HEK293 (cell line): ENCODE data around the gene SNX2.

Experiments used
- CTCF ChIA-PET: fragments of 350-600 bp; formaldehyde crosslinking; extraction: SDS; loops from one replicate; lab custom pipeline; 2021; ENCODE audit warnings: antibody characterized with exemption; lab: Yijun Ruan, JAX
- POLR2A ChIA-PET: fragments of 300-600 bp; formaldehyde crosslinking; extraction: SDS; loops from one replicate; lab custom pipeline; 2020; ENCODE audit warnings: antibody characterized with exemption, inconsistent platforms; lab: Yijun Ruan, JAX
- H3K27ac ChIP-seq: fragments of 200-500 bp; sonication (Bioruptor generic); 2 replicates; pipeline ENCODE4 v1.5.1; 2014; ENCODE audit warnings: low read depth, low read length, control low read depth, inconsistent platforms; ENCODE audit errors: extremely low read depth
- H3K36me3 ChIP-seq, 2 experiments: fragments of 200-500 bp in 1 of 2; sonication (Bioruptor generic) in 1 of 2; 1 replicate in 1 of 2; 2 replicates in 1 of 2; pipeline ENCODE4 v1.5.1; 2014 to 2017; ENCODE audit warnings: inconsistent platforms in 2 of 2, low read length in 2 of 2; ENCODE audit not compliant: control insufficient read depth in 2 of 2, insufficient read depth in 1 of 2
- H3K4me1 ChIP-seq: fragments of 200-500 bp; sonication (Bioruptor generic); 2 replicates; pipeline ENCODE4 v1.5.1; 2014; ENCODE audit warnings: mild to moderate bottlenecking, low read length, inconsistent platforms; ENCODE audit not compliant: control insufficient read depth, insufficient read depth
- H3K4me3 ChIP-seq: 2 replicates; pipeline ENCODE4 v1.5.1; 2011; ENCODE audit warnings: low read depth, mild to moderate bottlenecking, control low read depth, low read length, moderate library complexity
- H3K9me3 ChIP-seq: fragments of 200-500 bp; sonication (Bioruptor generic); 2 replicates; pipeline ENCODE4 v1.5.1; 2014; ENCODE audit warnings: low read depth, low read length, inconsistent platforms; ENCODE audit not compliant: control insufficient read depth, insufficient read depth
- ATF2 ChIP-seq: fragments of 450-650 bp; formaldehyde crosslinking; IDR thresholded peaks from 2 replicates; pipeline ENCODE4 v1.5.1; 2016; ENCODE audit warnings: missing biosample characterization, missing genetic modification characterization, low read depth
- BCL11A ChIP-seq: fragments of 450-650 bp; formaldehyde crosslinking; IDR thresholded peaks from 2 replicates; pipeline ENCODE4 v1.5.1; 2016; ENCODE audit warnings: low read depth, missing biosample characterization, missing genetic modification characterization
- BCL11B ChIP-seq: fragments of 450-650 bp; formaldehyde crosslinking; IDR thresholded peaks from 2 replicates; pipeline ENCODE4 v1.5.1; 2016; ENCODE audit warnings: low read depth, missing biosample characterization, missing genetic modification characterization
- ELK4 ChIP-seq: IDR thresholded peaks from 2 replicates; pipeline ENCODE4 v1.6.1; 2011; ENCODE audit warnings: mild to moderate bottlenecking, low read depth, low read length, borderline replicate concordance
- GLI4 ChIP-seq: fragments of 450-650 bp; formaldehyde crosslinking; IDR thresholded peaks from 2 replicates; pipeline ENCODE4 v1.5.1; 2016; ENCODE audit warnings: missing biosample characterization, missing genetic modification characterization
- GLIS2 ChIP-seq: fragments of 450-650 bp; formaldehyde crosslinking; IDR thresholded peaks from 2 replicates; pipeline ENCODE4 v1.5.1; 2016; ENCODE audit warnings: missing biosample characterization, missing genetic modification characterization
- HOXA7 ChIP-seq: sonication (generic); formaldehyde crosslinking; IDR thresholded peaks from 2 replicates; pipeline ENCODE4 v1.8.1; 2022; ENCODE audit warnings: missing genetic modification reagents, borderline replicate concordance
- KLF7 ChIP-seq: fragments of 450-650 bp; formaldehyde crosslinking; IDR thresholded peaks from 2 replicates; pipeline ENCODE4 v1.5.1; 2016; ENCODE audit warnings: missing biosample characterization, missing genetic modification characterization, borderline replicate concordance
- PBX3 ChIP-seq: sonication (generic); formaldehyde crosslinking; IDR thresholded peaks from 2 replicates; pipeline ENCODE4 v1.8.1; 2022; ENCODE audit warnings: mild to moderate bottlenecking, moderate library complexity, missing genetic modification reagents
- PRDM10 ChIP-seq: fragments of 450-650 bp; formaldehyde crosslinking; IDR thresholded peaks from 2 replicates; pipeline ENCODE4 v1.5.1; 2016; ENCODE audit warnings: missing biosample characterization, missing genetic modification characterization
- SCRT2 ChIP-seq: fragments of 450-650 bp; formaldehyde crosslinking; IDR thresholded peaks from 2 replicates; pipeline ENCODE4 v1.5.1; 2016; ENCODE audit warnings: missing biosample characterization, missing genetic modification characterization
- TCF7L2 ChIP-seq: IDR thresholded peaks from 2 replicates; pipeline ENCODE4 v1.6.1; 2011; ENCODE audit warnings: low read depth, mild to moderate bottlenecking, inconsistent platforms, low read length, moderate library complexity, borderline replicate concordance
- TSHZ1 ChIP-seq: fragments of 450-650 bp; formaldehyde crosslinking; IDR thresholded peaks from 2 replicates; pipeline ENCODE4 v1.5.1; 2016; ENCODE audit warnings: missing biosample characterization, missing genetic modification characterization, borderline replicate concordance
- ZBTB17 ChIP-seq: fragments of 450-650 bp; formaldehyde crosslinking; IDR thresholded peaks from 2 replicates; pipeline ENCODE4 v1.5.1; 2016; ENCODE audit warnings: missing biosample characterization, missing genetic modification characterization
- ZBTB6 ChIP-seq: fragments of 450-650 bp; formaldehyde crosslinking; IDR thresholded peaks from 2 replicates; pipeline ENCODE4 v1.5.1; 2017; ENCODE audit warnings: missing biosample characterization, missing genetic modification characterization
- ZBTB8A ChIP-seq: fragments of 450-650 bp; formaldehyde crosslinking; IDR thresholded peaks from 2 replicates; pipeline ENCODE4 v1.5.1; 2016; ENCODE audit warnings: missing biosample characterization, missing genetic modification characterization
- ZNF214 ChIP-seq: fragments of 450-650 bp; formaldehyde crosslinking; IDR thresholded peaks from 2 replicates; pipeline ENCODE4 v1.5.1; 2017; ENCODE audit warnings: missing biosample characterization, mild to moderate bottlenecking, missing genetic modification characterization, borderline replicate concordance
- ZNF221 ChIP-seq: fragments of 450-650 bp; formaldehyde crosslinking; IDR thresholded peaks from 2 replicates; pipeline ENCODE4 v1.5.1; 2017; ENCODE audit warnings: missing biosample characterization, missing genetic modification characterization, borderline replicate concordance
- ZNF223 ChIP-seq: fragments of 450-650 bp; formaldehyde crosslinking; IDR thresholded peaks from 2 replicates; pipeline ENCODE4 v1.5.1; 2016; ENCODE audit warnings: missing biosample characterization, missing genetic modification characterization
- ZNF292 ChIP-seq: fragments of 450-650 bp; formaldehyde crosslinking; IDR thresholded peaks from 2 replicates; pipeline ENCODE4 v1.5.1; 2016; ENCODE audit warnings: low read depth, missing biosample characterization, missing genetic modification characterization, borderline replicate concordance
- ZNF433 ChIP-seq: fragments of 450-650 bp; formaldehyde crosslinking; IDR thresholded peaks from 2 replicates; pipeline ENCODE4 v1.5.1; 2016; ENCODE audit warnings: missing biosample characterization, missing genetic modification characterization, low read depth
- ZNF473 ChIP-seq: fragments of 450-650 bp; formaldehyde crosslinking; IDR thresholded peaks from 2 replicates; pipeline ENCODE4 v1.5.1; 2017; ENCODE audit warnings: missing biosample characterization, missing genetic modification characterization
- ZNF561 ChIP-seq: fragments of 450-650 bp; IDR thresholded peaks from 2 replicates; pipeline ENCODE4 v1.5.1; 2018; ENCODE audit warnings: missing biosample characterization, missing genetic modification characterization, borderline replicate concordance
- ZNF692 ChIP-seq: fragments of 450-650 bp; formaldehyde crosslinking; IDR thresholded peaks from 2 replicates; pipeline ENCODE4 v1.5.1; 2016; ENCODE audit warnings: missing biosample characterization, missing genetic modification characterization
- ZNF701 ChIP-seq: fragments of 450-650 bp; formaldehyde crosslinking; IDR thresholded peaks from 2 replicates; pipeline ENCODE4 v1.5.1; 2016; ENCODE audit warnings: missing biosample characterization, missing genetic modification characterization

SNX2 gene

GRCh38 chr5:122766130-122766529, 8.8 kb upstream of the SNX2 start (continued):
- no peak for TF ChIP-seq BCL11B (tag by site-specific recombination)
- no peak for TF ChIP-seq TSHZ1
- no peak for TF ChIP-seq ZBTB17 (tag by site-specific recombination)
- no peak for TF ChIP-seq PBX3 (CRISPR knock-in tag)
- no peak for TF ChIP-seq ATF2
- no peak for TF ChIP-seq ZNF692 (tag by site-specific recombination)
- no peak for TF ChIP-seq SCRT2 (tag by site-specific recombination)
- no peak for TF ChIP-seq ZBTB8A (tag by site-specific recombination)
- TF ChIP-seq TCF7L2: no peak
- TF ChIP-seq GLI4: no peak
- no peak for TF ChIP-seq ZNF473 (tag by site-specific recombination)
- TF ChIP-seq ZNF701 (tag by site-specific recombination): no peak
- TF ChIP-seq ZNF292 (tag by site-specific recombination): no peak

- CTCF ChIA-PET: no interaction called here
- TF ChIP-seq BCL11A (tag by site-specific recombination) (no peak), ZNF561 (tag by site-specific recombination) (no peak), KLF7 (no peak), ZNF433 (tag by site-specific recombination) (no peak), ELK4 (no peak), HOXA7 (no peak), PRDM10 (tag by site-specific recombination) (no peak), ZBTB6 (no peak), ZNF223 (tag by site-specific recombination) (no peak), ZNF221 (tag by site-specific recombination) (no peak), GLIS2 (tag by site-specific recombination) (no peak), ZNF214 (tag by site-specific recombination) (no peak)
These were observed 4.4 kb upstream of the SNX2 start for GRCh38 chr5:122770477-122770876.

More at GRCh38 chr5:122770477-122770876, 4.4 kb upstream of the SNX2 start:
- H3K27ac ChIP-seq: no peak overlapping the region
- H3K9me3 ChIP-seq: no peaks in the 10 kb centered on the region
- POLR2A ChIA-PET: no interaction called here
- no peaks in the 10 kb centered on the region for H3K36me3 ChIP-seq
- H3K4me3 ChIP-seq: no peak overlapping the region
- H3K4me1 ChIP-seq: 0 out of 2 replicates have a peak, but pooled peaks cover 2% of the 10 kb centered on the region
